GM21423 (cell line): Measurements from ENCODE around the gene AMFR.
"Not testable (repeated sequence)": the region's sequence is repeated elsewhere in the genome, so short reads cannot be mapped to it uniquely, and the experiment has no call there.

ENCODE experiments used
- ATAC-seq: cut with Tn5 transposase; IDR thresholded peaks from one replicate; pipeline ENCODE4 v1.9.1; 2021; ENCODE audit warnings: mild to moderate bottlenecking, moderate library complexity; ENCODE audit not compliant: unreplicated experiment

Gene AMFR

DNA sequence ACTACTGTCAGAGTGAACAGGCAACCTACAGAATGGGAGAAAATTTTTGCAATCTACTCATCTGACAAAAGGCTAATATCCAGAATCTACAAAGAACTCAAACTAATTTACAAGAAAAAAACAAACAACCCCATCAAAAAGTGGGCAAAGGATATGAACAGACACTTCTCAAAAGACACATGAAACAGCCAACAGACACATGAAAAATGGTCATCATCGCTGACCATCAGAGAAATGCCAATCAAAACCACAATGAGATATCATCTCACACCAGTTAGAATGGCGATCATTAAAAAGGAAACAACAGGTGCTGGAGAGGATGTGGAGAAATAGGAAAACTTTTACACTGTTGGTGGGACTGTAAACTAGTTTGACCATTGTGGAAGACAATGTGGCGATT lies 28.6 kb downstream of the AMFR start:
- ATAC-seq = not testable (repeated sequence)

DNA sequence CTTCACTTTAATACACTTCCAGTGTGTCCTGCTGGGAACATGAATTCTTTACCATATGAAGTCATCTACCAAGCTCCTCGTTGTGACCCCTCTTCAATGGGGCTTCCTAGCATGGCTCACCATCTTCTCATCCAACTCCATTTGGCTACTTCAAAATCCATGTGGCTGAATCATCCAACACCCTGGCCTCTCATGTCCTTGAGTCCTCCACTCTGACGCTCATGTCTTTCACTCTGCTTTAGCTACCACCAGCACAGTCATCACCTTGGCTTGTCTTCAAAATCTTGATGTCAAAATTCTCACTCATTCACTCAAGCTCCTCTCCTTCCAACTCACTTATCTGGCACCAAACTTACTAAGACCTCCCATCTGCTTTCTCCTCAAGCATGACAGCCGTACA lies 35.8 kb downstream of the AMFR start:
- no peak for ATAC-seq

GRCh38 chr16:56388209-56388608 lies 37.1 kb downstream of the AMFR start:
- no peak for ATAC-seq

- no peak for ATAC-seq
Measured at GRCh38 chr16:56387396-56387795, 37.9 kb downstream of the AMFR start.

- ATAC-seq = no peak
Measured at GRCh38 chr16:56384074-56384721, 41.1 kb downstream of the AMFR start.

- no peak for ATAC-seq
Measured at GRCh38 chr16:56382901-56383355, 42.4 kb downstream of the AMFR start.

GRCh38 chr16:56382459-56382858 lies 42.9 kb downstream of the AMFR start:
- no peak for ATAC-seq

DNA sequence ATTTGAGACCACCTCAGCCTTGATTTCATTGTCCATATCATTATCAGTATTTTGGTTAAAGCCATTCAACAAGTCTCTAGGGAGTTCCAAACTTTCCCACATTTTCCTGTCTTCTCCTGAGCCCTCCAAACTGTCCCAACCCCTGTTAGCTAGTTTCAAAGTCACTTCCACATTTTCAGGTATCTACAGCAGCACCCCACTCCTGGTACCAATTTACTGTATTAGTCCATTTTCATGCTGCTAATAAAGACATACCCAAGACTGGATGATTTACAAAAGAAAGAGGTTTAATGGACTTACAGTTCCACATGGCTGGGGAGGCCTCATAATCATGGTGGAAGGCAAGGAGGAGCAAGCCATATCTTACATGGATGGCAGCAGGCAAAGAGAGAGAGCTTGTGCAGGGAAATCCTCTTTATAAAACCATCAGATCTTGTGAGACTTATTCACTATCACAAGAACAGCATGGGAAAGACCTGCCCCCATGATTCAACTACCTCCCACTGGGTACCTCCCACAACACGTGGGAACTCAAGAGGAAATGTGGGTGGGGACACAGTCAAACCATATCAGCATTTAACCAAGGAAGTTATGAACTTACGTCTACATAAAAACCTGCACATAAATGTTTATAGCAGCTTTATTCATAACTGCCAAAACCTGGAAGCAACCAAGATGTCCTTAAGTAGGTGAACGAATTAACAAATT lies 44.4 kb downstream of the AMFR start:
- not testable (repeated sequence) for ATAC-seq

DNA sequence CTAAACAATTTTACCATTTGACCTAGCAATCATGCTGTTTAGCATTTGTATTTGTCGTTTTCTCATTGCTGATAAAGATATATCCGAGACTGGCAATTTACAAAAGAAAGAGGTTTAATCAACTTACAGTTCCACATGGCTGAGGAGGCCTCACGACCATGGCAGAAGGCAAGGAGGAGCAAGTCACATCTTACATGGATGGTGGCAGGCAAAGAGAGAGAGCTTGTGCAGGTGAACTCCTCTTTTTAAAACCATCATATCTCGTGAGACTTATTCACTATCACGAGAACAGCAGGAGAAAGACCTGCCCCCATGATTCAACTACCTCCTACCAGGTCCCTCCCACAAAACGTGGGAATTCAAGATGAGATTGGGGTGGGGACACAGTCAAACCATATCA lies 46.3 kb downstream of the AMFR start:
- ATAC-seq = not testable (repeated sequence)

GRCh38 chr16:56375792-56376191 lies 49.6 kb downstream of the AMFR start:
- ATAC-seq = not testable (repeated sequence)

DNA sequence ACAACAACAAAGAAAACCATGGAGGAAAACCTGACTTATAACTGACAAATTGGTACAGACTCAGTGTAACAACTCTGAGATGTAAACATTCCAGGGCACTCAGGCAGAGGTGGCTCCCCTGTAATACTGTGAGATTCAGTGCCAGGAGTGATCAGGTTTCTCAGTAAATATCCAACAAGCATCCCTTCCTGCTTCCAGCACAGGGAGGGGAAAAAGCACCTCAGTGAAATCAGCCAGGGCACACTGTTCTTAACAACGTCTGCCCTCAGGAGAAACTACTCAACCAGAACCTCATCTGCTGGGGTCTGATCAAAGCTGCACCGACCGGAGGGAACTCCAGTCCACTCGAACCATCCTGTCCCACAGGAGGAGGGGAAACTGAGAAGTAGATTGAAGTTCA lies 52.3 kb downstream of the AMFR start:
- no peak for ATAC-seq

- no peak for ATAC-seq
Measured at GRCh38 chr16:56372013-56372634, 53.2 kb downstream of the AMFR start.

- no peak for ATAC-seq
Measured at GRCh38 chr16:56371660-56371937, 53.7 kb downstream of the AMFR start.

- ATAC-seq = no peak
Measured at GRCh38 chr16:56370875-56371659, 54.3 kb downstream of the AMFR start.

- ATAC-seq = no peak
Measured at GRCh38 chr16:56370185-56370874, 55.0 kb downstream of the AMFR start.

DNA sequence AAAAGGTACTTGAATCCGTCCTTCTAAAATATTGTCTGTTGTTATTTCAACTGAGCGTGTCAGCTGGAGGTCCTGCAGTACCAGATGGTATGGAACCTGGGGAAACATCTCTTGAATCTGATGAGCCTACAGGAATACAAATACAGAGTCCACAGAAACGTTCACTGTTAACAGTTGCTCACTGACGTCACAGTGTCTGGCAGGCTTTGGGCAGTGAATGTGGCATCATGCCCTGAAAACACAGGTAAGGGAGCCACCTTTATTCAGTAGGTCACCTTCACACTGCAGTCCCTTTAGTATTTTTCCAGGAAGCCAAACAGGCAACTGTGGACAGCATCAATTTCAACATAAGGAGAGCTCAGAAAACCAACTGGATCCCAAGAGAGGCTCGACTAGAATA lies 56.1 kb downstream of the AMFR start:
- no peak for ATAC-seq

- no peak for ATAC-seq
Measured at GRCh38 chr16:56368545-56368944, 56.8 kb downstream of the AMFR start.

GRCh38 chr16:56367764-56368163 lies 57.6 kb downstream of the AMFR start:
- ATAC-seq = no peak

DNA sequence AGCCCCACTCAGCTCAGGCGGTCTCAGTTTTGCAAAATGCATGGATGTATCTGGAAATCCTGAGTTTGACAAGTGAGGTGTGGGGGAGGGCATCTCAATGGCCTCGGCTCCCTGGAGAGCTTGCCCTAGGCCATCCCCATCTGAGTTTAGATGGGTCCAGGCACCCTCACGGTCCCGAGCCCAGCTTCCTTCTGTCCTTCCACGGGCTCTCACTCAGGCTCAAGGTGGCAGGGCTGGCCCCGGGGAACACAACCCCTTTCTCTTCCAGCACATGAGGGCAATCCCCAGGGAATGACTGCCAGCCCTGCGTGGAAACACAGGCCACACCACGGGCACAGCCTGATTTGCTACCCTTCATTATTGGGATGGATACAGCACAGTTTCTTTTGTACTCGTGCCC lies 58.4 kb downstream of the AMFR start:
- no peak for ATAC-seq

DNA sequence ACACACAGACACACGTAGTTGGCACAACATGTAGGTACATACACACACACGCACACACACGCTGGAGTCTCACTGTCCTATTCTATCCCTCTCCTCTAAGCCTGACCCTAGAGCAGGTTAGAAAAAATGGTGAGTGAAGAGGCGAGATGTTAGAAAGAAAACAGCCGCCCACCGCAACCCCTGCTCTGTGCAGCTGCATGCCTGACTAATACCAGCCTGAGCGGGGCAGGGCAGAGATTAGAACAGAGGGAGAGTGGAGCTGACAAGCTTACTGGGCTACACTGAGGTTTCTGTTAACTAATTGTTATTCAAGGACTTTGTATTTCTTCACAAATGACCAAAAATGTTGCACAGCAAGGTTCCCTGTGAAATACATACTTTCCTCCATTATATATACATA lies 59.8 kb downstream of the AMFR start:
- ATAC-seq = no peak

GRCh38 chr16:56364865-56365264 lies 60.5 kb downstream of the AMFR start:
- ATAC-seq = no peak
